Lung microvascular endothelial cell (primary cell): ENCODE measurements around the gene CACFD1. TPM values are rescaled to one million over a fixed set of nuclear protein-coding genes. Genes with fewer than 3 reads are reported as not detected.

Source experiments
- DNase-seq, 2 donors: peaks; one replicate each; pipeline versions ENCODE4 v3.0.0 to v3.0.0-alpha.2; 2010; ENCODE audit warnings: low read depth in 2 of 2
- total RNA-seq: library from RNA; depleted of rRNA; stranded (reverse); fragments of >200 nt; gene quantifications from 2 replicates; pipeline ENCODE4 v1.2.1, GENCODE V29; 2014

The CACFD1 gene
- total RNA-seq, result 9.2 and 15.9 TPM in 2 replicates

GRCh38 chr9:133459476-133460404, at the start of gene CACFD1:
TSS of gene CACFD1 (plus strand) at chr9:133459978. CDS start at chr9:133460067, 89 bp downstream.
- DNase-seq, result peak; percentile 93 to 95

- no peak for DNase-seq
Observed at GRCh38 chr9:133415170-133415569, 44.6 kb upstream of the CACFD1 start.

GRCh38 chr9:133417541-133418461, 42.0 kb upstream of the CACFD1 start, which contains the start of gene REXO4:
TSS of gene REXO4 (minus strand) at chr9:133418010. CDS start at chr9:133417844, 166 bp downstream.
- peak; percentile 83 to 84 for DNase-seq

DNA sequence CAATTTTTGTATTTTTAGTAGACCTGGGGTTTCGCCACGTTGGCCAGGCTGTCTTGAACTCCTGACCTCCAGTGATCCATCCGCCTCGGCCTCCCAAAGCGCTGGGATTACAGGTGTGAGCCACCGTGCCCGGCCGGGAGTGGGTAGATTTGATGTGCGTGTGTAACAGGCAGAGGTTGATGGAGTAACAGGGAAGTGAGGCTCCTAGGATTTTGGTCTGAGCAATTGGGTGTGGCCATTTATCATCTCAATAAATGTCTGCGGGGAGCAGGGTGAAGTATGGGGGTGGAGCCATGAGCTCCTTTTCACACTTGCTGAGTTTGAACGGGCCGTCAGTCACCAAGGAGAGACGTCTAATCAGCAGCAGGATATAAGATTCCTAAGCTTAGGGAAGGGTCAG, 40.8 kb upstream of the CACFD1 start:
- no peak for DNase-seq

- DNase-seq, result no peak
Observed at GRCh38 chr9:133420392-133420827, 39.4 kb upstream of the CACFD1 start.

DNA sequence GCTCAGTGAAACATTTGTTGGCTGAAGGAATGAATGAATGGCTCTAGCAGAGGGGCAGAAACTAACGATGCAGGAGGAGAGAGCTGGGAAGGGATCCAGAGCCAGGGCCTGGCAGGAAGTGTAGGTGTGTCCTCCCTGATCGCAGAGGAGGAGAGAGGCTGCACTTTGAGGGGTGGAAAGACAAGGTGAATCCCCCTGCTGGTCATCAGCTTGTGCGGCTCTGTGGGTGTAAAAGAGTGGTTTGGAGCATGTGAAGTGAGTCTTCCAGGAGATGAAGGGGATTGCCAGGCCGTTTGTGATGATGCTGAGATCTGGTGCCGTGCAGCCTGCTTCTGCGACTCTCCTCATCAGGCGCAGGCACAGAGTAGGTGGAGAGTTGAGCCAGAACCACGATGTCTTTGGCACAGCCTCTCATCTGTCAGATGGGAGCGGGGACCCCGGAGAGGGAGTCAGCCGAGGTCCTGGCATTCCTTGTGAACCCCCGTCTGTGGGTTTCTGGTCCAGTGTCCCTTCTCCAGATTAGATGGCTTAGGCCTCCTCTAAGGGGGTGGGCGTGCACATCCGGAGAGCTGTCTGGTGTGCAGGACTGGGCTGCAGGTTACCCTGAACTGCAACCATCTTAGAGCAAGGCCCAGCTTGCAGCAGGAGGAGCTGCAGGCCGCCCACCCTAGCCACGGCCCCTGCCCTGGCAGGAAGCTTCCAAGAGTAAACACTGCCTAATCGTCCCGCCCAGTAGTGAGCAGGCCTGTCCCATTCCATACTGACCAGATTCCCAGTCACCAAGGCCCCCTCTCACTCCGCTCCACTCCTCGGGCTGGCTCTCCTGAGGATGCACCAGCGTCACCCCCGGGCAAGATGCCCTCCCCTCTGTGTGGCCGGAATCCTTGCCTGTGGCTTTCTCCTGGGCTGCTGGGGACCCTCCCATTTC, 37.9 kb upstream of the CACFD1 start, which contains the start of gene ADAMTS13:
Gene ADAMTS13 (plus strand): TSS at position 753 of the 928 bp plus-strand sequence. CDS start 77 bp downstream, at position 830.
- DNase-seq, result no peak

DNA sequence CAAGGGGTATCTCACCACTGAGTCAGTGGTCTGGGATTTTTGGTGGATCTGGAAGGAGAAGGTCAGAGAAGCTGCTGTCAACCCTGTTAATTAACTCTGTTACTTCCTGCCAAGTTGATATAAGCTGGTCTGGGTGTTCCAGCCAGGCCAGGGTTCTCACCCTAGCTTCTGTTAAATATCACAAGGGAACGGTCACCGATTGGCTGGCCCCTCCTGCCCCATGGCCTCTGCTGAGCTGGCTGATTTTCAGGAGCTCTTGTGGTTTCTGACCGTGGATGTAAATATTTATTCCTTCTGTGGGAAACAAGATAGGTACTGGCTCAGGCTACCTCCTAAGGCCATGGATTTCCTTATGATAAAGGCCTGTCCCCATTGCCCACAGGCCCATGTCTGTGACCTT, 36.6 kb upstream of the CACFD1 start:
- DNase-seq, result no peak

DNA sequence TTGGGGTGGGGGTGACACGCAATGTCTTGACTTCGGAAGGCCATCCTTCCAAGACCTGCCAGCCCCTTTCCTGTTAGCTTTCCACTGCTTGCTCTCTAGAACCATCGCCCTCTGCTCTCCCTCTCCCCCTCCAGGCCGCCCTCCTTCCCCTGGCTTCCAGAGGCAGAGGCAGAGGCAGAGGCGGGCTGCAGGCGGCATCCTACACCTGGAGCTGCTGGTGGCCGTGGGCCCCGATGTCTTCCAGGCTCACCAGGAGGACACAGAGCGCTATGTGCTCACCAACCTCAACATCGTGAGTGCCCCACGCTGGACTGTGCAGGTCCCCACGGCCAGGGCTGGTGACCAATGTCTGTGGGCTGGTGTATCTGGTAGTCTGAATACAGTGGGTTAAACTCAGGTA, 35.6 kb upstream of the CACFD1 start:
- DNase-seq, result no peak

DNA sequence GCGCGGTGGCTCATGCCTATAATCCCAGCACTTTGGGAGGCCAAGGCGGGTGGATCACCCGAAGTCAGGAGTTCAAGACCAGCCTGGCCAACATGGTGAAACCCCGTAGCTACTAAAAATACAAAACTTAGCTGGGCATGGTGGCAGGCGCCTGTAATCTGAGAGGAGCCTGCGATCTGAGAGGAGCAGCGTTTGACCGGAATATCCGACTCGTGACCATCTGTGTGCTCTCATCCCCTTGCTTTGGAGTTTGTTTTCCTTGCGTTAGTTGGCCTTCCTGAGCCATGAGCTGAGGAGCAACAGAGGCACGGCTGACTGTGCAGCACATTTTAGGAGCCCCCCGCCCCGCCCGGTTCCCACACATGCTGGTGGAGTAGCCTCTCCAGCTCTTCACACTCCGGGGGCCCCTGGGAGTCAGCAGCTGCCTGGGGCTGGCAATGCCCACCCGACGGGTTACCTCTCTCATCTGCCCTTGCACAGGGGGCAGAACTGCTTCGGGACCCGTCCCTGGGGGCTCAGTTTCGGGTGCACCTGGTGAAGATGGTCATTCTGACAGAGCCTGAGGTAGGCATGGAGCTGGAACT, 34.6 kb upstream of the CACFD1 start:
- DNase-seq, result no peak

DNA sequence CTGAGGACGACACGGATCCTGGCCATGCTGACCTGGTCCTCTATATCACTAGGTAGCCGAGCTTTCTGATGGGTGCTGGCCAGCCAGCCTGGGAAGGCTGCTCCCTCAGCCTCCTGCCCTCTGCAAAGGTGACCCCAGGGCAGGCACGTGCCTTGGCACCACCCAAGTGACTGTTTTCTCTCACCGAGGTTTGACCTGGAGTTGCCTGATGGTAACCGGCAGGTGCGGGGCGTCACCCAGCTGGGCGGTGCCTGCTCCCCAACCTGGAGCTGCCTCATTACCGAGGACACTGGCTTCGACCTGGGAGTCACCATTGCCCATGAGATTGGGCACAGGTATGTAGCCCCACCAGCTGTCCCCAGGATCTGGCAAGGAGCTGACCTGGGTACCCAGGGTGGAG, 33.8 kb upstream of the CACFD1 start:
- DNase-seq, result no peak

GRCh38 chr9:133427658-133428348, 32.0 kb upstream of the CACFD1 start:
- no peak for DNase-seq

DNA sequence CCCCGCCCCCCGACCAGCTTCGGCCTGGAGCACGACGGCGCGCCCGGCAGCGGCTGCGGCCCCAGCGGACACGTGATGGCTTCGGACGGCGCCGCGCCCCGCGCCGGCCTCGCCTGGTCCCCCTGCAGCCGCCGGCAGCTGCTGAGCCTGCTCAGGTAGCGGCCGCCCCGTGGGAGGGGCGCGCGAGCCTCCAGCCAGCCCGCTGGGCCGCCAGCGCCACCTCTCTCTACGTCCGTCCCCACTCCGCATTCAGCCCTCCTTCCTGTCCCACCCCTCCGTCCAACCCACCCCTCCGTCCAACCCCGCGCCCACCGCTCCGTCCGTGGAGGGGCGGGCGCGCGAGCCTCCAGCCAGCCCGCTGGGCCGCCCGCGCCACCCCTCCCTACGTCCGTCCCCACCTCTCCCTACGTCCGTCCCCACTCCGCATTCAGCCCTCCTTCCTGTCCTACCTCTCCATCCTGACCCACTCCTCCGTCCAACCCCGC, 31.1 kb upstream of the CACFD1 start:
- peak in 1 of 2 donors; percentile 23 for DNase-seq

DNA sequence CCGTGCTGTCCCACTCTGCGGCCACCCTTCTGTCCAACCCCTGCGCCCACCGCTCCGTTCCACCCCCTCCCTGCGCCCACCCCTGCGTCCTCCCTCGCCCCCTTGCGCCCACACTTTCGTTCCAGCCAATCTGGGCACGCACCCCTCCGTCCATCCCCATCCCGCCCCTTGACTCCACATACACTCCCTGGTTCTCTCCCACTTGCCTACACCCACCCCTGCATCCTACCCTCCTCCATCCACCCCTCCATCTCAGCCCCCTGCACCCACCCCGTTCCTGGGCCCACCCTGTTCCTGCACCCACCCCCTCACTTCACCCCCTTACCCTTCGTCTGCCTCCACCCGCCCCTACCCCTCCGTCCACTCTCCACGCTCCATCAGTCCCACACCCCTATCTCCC, 30.6 kb upstream of the CACFD1 start:
- no peak for DNase-seq

GRCh38 chr9:133429641-133430161, 30.1 kb upstream of the CACFD1 start:
- peak in 1 of 2 donors; percentile 63 for DNase-seq

DNA sequence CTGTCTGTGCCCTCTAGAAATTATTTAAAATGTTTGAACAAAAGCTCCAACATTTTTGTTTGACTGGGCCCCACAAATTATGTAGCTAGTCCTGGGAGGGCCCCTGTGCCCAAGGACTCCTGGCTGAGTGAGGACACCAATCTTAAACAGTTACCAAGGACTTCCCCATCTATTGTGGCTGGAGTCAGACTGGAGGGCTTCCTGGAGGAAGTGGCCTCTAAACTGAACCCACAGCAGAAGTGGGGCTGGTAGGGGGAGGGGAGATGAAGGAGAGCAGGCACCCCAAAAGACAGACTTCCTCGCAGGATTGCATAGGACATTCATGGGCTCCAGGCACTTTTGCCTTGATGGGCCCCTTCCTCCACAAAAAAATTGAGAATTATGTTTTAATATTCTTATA, 29.5 kb upstream of the CACFD1 start:
- no peak for DNase-seq

DNA sequence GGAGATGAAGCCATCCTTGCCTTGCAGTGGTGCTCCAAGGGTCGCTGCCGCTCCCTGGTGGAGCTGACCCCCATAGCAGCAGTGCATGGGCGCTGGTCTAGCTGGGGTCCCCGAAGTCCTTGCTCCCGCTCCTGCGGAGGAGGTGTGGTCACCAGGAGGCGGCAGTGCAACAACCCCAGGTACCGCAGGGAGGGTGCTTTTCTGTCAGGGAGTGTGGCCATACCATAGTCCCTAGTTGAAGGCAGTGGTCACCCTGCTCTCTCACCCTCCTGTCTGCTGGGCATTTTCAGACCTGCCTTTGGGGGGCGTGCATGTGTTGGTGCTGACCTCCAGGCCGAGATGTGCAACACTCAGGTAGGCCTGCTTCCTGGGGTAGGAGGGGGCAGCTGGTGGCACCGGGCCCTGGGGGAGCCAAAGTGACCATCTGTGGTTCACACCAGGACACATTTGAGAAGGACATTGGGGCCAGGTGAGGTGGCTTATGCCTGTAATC, 26.4 kb upstream of the CACFD1 start:
- DNase-seq, result no peak

DNA sequence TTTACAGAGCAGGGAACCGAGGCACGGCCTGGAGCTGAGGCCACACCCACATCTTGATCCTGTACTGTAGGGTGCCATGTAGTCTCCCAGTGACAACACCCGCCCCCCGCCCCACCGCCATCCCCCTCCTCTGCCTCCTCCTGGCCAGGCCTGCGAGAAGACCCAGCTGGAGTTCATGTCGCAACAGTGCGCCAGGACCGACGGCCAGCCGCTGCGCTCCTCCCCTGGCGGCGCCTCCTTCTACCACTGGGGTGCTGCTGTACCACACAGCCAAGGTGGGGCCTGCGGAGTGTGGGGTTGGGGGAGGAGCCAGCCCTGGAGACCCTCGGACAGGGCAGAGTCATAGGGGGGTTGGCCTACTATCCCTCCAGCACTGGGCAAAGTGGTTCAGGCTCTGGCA, 23.1 kb upstream of the CACFD1 start:
- DNase-seq, result no peak

DNA sequence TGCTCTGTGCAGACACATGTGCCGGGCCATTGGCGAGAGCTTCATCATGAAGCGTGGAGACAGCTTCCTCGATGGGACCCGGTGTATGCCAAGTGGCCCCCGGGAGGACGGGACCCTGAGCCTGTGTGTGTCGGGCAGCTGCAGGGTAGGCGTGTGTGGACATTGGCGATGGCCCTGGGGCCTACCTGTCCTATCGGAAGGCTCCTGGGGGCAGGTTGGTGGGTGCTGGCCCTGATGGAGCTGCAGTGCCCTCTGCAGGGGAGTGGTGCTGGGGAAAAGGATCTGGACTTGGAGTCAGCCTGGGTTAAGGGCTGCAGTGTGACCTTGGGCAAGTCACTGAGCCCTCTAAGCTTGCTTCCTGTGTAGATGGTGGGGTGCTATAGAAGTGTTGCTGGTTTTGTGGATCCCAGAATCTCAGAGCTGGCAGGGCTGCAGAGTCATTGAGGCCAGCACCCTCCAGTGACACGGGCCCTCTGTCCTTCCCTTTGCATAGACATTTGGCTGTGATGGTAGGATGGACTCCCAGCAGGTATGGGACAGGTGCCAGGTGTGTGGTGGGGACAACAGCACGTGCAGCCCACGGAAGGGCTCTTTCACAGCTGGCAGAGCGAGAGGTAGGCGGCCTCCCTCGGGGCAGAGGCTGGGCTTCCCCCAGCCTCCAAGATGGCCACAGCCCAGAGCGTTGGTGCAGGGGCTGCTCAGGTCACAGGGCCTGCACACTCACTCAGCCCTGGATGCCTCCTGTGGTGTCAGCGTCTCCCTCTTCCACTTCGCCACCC, 21.8 kb upstream of the CACFD1 start:
- no peak for DNase-seq
